Activated CD4-positive, alpha-beta T cell treated with anti-CD3 and anti-CD28 coated beads, Interleukin-2, amount 50 U/mL, for 16 hours (primary cell): ENCODE measurements around the gene BCL2L15.

Experiments used
- DNase-seq: peaks from one replicate; pipeline ENCODE4 v3.0.0-alpha.2; 2020

Gene BCL2L15

GRCh38 chr1:113887402-113888175, at the start of gene BCL2L15:
Gene BCL2L15 (minus strand): TSS chr1:113887581. CDS start chr1:113887375, 206 bp downstream.
- DNase-seq: no peak

GRCh38 chr1:113937146-113937545, 49.8 kb upstream of the BCL2L15 start:
- DNase-seq: no peak

GRCh38 chr1:113935970-113936369, 48.6 kb upstream of the BCL2L15 start:
- DNase-seq: no peak

GRCh38 chr1:113935176-113935575, 47.8 kb upstream of the BCL2L15 start:
- no peak for DNase-seq

- DNase-seq: no peak
These were observed 47.2 kb upstream of the BCL2L15 start for GRCh38 chr1:113934511-113935055.

GRCh38 chr1:113934006-113934405, 46.6 kb upstream of the BCL2L15 start:
- DNase-seq: no peak

DNA sequence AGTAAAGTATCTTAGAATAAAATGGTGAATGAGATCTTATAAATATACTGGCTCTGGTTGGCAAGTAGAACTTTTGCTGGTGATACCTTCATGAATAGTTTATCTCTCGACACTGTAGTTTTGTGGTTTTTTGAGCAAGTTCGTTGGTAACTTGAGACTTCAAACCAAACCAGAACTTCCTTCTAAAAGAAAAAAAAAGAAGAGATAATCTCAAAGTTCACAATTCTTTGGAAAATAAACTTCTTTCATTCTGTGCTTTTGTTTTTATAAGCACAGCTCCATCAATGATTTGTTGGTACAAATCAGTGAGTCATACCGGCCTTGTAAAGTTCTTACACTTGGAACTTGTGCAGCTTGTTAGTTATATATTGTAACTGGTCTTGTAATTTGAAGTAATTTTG, 44.1 kb upstream of the BCL2L15 start:
- peak; percentile 51 for DNase-seq

DNA sequence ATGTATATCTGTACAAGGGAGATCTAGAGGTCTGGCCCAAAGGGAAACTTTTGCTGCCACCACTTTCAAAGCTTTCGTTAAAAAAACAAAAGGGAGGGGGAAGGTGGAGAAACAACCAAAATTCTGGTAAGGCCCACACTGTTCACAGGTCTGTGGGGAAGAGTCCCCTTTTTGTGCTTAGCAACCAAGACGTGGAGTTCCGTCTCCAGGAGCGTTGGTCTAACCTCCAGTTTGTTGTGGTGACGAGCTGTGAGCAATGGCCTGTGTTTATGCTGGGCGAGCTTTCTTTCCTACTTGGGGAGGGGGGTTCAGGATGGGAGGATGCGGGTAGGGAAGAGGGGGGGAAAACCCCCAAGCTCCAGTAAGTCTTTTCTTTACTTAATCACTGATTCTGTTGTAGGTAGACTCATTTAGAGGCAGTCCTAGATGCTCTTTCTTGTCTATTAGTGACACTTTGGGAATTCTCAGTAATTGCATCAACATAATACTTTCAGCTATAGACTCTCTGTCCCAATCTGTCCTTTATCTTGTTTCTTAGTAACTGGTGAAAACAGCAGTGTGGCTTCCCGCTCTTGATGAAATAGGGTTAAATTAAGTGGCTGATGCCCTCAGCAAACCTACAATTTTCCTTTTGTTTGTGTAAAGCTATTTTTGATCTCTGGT, 43.2 kb upstream of the BCL2L15 start:
- peak; percentile 77 for DNase-seq

- peak; percentile 61 for DNase-seq
These were observed 42.5 kb upstream of the BCL2L15 start for GRCh38 chr1:113929750-113930498.

DNA sequence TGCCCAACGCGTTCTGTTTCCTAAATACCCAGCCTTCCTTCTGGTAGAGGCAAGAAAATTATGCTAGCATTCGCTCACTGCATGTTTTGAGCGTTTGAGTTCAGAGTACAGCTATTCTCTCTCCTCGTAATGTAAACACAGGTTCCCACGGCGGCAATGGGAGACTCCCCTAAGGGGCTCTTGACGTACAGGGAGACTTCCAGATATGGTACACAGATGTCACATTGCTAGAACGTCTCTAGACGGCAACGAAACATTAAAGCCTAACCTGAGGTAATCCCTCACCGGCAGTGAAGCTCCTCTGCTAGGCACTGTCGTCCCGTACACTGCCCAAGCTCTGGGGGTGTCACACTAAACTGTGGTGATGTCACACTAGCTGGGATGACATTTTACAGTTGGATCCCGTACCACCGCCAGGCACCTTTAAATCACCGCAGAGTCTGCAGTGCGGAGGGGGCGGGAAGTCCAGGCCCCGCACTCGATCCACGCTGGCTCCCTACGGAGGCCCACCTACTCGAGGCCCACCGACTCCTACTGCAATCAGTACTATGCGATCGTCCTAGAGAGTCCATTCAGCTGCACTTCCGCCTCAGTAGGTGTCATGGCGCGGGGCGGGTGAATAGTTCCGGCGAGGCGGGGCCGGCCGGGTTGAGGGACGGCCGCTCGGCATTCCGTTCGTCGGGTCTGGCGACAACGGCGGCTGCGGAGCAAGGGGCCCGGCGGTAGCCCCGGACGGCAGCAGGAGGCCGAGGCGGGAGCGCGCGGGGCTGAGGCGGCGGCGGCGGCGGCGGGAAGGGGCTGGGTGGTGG, 41.8 kb upstream of the BCL2L15 start, which contains the start of gene HIPK1:
Gene HIPK1, plus strand, starts transcription at position 384 of the 809 bp plus-strand sequence.
- DNase-seq: peak; percentile 92

DNA sequence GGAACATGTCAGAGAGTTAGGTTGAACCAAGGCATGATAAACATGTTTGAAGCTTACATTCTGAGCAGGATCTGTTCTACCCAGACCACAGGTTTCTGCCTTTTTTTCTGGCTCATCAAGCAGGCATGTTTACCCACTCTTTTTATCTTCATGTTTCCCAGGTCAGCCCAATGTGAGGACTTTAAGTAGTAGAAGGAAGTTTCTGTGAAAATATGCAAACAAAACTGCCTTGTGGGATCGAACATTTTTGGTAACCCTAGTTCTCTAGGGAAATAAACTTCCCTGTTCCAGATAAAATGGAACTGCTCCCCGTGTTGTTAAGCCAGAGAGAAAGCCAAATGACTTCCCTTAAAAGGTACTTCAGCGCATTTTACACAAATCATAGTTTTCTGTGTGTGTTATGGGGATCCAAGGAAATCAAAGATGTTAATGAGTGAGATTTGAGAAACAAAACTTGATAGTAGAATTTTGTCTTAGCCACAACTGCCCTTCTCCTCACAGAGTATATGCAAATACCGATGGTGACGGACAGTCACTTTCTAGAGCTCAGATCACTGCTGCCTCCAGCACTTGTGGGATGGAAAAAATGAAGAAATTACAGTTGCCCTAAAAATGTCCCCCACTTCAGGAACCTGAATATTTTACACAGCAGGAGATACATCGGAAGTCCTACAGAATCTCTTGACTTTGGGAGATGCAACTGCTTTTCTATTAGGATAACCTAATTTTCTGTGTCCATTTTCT, 41.0 kb upstream of the BCL2L15 start:
- DNase-seq: no peak

- no peak for DNase-seq
These were observed 37.1 kb upstream of the BCL2L15 start for GRCh38 chr1:113924473-113924872.

GRCh38 chr1:113922957-113923356, 35.6 kb upstream of the BCL2L15 start:
- no peak for DNase-seq

DNA sequence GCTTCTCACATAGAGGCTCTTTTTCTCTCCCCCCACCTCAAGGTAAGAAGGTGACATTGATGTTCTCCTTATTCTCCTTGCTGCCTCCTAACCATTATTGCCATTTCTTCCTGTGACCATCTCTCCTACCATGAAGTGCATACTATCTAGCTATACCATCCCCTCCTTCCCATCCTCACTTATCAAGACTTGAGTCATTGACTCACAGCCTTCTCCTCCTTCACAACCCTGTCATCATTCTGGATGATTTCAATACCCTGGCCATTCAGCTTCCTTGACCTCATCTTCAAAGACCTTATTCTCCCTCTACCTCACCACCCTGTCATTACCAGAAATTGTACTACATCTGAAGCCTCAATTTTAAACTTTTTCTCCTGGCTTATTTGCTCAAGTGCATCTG, 30.9 kb upstream of the BCL2L15 start:
- DNase-seq: no peak

- no peak for DNase-seq
These were observed 30.2 kb upstream of the BCL2L15 start for GRCh38 chr1:113917400-113918082.

GRCh38 chr1:113916974-113917373, 29.6 kb upstream of the BCL2L15 start:
- no peak for DNase-seq

DNA sequence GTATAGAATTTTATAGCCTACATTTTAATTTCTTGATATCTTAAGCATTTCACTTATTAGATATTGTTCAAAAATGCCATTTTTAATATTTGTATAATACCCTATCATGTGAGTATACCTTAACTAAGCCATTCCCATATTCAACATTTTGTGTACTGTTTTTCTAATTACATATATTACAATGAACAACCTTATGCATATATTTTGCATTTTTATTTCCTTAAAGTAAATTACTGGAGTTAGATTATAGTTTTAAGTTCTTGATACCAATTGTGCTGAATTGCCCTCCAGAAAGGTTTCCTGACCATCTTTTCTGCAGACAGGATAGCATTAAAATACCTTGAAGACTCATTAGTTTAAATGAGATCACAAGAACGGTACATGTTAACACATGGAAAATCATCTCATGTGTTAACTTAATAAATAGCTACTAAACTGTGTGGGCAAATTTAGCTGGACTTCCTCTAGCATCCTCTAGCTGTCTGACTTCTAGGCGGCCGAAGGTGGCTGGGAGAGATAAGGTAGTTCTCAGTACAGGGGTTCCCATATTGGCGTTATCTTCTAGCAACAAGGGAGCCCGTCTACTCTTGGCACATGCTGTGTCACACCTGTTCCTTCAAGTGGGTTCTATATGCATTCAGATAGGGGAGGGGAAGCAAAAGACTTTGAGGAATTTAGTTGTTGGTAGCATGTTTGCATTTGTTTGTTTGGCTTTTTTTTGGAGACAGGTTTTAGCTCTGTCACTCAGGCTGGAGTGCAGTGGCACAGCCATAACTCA, 26.7 kb upstream of the BCL2L15 start:
- no peak for DNase-seq

DNA sequence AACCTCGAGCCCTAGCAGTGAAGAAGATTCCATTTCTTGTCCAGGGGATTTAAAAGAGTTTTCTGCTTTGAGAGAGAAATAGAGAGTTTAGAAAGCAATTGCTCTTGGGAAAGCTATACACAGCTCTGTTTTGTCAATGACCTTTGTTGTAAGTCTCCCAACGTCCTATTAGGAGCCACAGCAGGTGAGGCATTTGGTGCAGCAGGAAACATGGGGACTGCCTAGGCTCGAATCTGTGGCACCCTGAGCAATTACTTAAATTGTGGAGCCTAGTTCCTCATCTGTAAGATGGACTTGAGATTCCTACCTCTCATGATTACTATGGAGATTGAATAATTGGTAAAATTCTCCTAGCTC, 25.9 kb upstream of the BCL2L15 start:
- no peak for DNase-seq

- DNase-seq: no peak
These were observed 25.4 kb upstream of the BCL2L15 start for GRCh38 chr1:113912594-113913311.

GRCh38 chr1:113905435-113905861, 18.1 kb upstream of the BCL2L15 start:
- DNase-seq: peak; percentile 31
